Endothelial cell of umbilical vein (primary cell): ENCODE measurements around the gene DENND5B. TPM values are rescaled to one million over a fixed set of nuclear protein-coding genes. Genes with fewer than 3 reads are reported as not detected.

ENCODE experiments used
- BruUV-seq: library from RNA; stranded (reverse); fragments of 400-500 nt; replicated peaks from 2 replicates; lab custom pipeline; 2021; lab: Mats Ljungman, UMichigan
- CTCF ChIA-PET: fragments of 300-600, 350-600 bp; sonication (Branson Sonifier 250); formaldehyde crosslinking; loops from one replicate; lab custom pipeline; 2021; ENCODE audit warnings: antibody characterized with exemption, inconsistent platforms; lab: Charles Lee
- POLR2A ChIA-PET: fragments of 300-600, 350-600 bp; sonication (Branson Sonifier 250); formaldehyde crosslinking; loops from one replicate; lab custom pipeline; 2021; ENCODE audit warnings: antibody characterized with exemption, inconsistent platforms; lab: Charles Lee
- DNase-seq: peaks from one replicate; pipeline ENCODE4 v3.0.0-alpha.2; 2011; ENCODE audit warnings: low read depth, low spot score
- FAIRE-seq: peaks from 2 replicates; lab custom pipeline; 2011; peaks lifted over from hg19 to GRCh38; lab: Jason Lieb, UNC
- H2AFZ ChIP-seq: 2 replicates; pipeline ENCODE4 v1.6.0; 2012; ENCODE audit warnings: low read depth, low read length, control low read depth, inconsistent platforms
- H3K27ac ChIP-seq: 2 replicates; pipeline ENCODE4 v1.5.1; 2011; ENCODE audit warnings: low read depth, mild to moderate bottlenecking, control low read depth, low read length, moderate library complexity; ENCODE audit not compliant: insufficient read depth
- H3K27me3 ChIP-seq, 2 experiments: 2 replicates each; pipeline versions ENCODE4 v1.6.0 to v1.6.1; 2011; ENCODE audit warnings: low read length in 2 of 2, mixed read lengths in 1 of 2; ENCODE audit not compliant: control insufficient read depth in 2 of 2, insufficient read depth in 2 of 2
- H3K36me3 ChIP-seq, 2 experiments: 2 replicates in 1 of 2; 3 replicates in 1 of 2; pipeline ENCODE4 v1.5.1; 2011; ENCODE audit warnings: low read length in 2 of 2, mild to moderate bottlenecking in 1 of 2, moderate library complexity in 1 of 2; ENCODE audit not compliant: control insufficient read depth in 2 of 2, insufficient read depth in 2 of 2; ENCODE audit errors: extremely low read depth in 1 of 2
- H3K4me1 ChIP-seq: 3 replicates; pipeline ENCODE4 v1.5.1; 2011; ENCODE audit warnings: mild to moderate bottlenecking, low read length; ENCODE audit not compliant: control insufficient read depth, insufficient read depth; ENCODE audit errors: extremely low read depth
- H3K4me2 ChIP-seq: 2 replicates; pipeline ENCODE4 v1.6.1; 2011; ENCODE audit warnings: low read length, control low read depth, mixed read lengths; ENCODE audit not compliant: insufficient read depth
- H3K4me3 ChIP-seq, 3 experiments: fragments of 200-600 bp in 1 of 3; sonication (generic), shearing (Covaris generic) in 1 of 3; replicated peaks in 1 of 3; 2 replicates each; pipeline ENCODE4 v1.5.1; 2011 to 2016; ENCODE audit warnings: control low read depth in 3 of 3, low read length in 3 of 3, mild to moderate bottlenecking in 2 of 3, inconsistent platforms in 1 of 3, low read depth in 1 of 3, moderate library complexity in 1 of 3; ENCODE audit not compliant: insufficient read depth in 1 of 3
- H3K79me2 ChIP-seq: 2 replicates; pipeline ENCODE4 v1.6.0; 2012; ENCODE audit warnings: low read length, inconsistent platforms; ENCODE audit not compliant: control insufficient read depth, insufficient read depth
- H3K9ac ChIP-seq: replicated peaks from 2 replicates; pipeline ENCODE3; 2011; ENCODE audit warnings: low read length, control low read depth; ENCODE audit not compliant: insufficient read depth; ENCODE audit errors: extremely low read depth
- H3K9me1 ChIP-seq: replicated peaks from 3 replicates; pipeline ENCODE4 v1.6.0; 2011; ENCODE audit warnings: mild to moderate bottlenecking, low read length; ENCODE audit not compliant: control insufficient read depth, insufficient read depth; ENCODE audit errors: extremely low read depth
- H3K9me3 ChIP-seq: replicated peaks from 2 replicates; pipeline ENCODE4 v1.5.1; 2012; ENCODE audit warnings: low read length, inconsistent platforms; ENCODE audit not compliant: control insufficient read depth, insufficient read depth
- H4K20me1 ChIP-seq: replicated peaks from 2 replicates; pipeline ENCODE3; 2011; ENCODE audit warnings: mild to moderate bottlenecking, low read length; ENCODE audit not compliant: control insufficient read depth, insufficient read depth; ENCODE audit errors: extremely low read depth
- CTCF ChIP-seq, 2 donors: IDR thresholded peaks; 1 replicate in 1 of 2; 2 replicates in 1 of 2; pipeline ENCODE4 v1.5.1; 2011; ENCODE audit warnings: low read length in 2 of 2, mild to moderate bottlenecking in 2 of 2, moderate library complexity in 2 of 2, control low read depth in 1 of 2, inconsistent platforms in 1 of 2, low read depth in 1 of 2; ENCODE audit not compliant: insufficient read depth in 1 of 2; ENCODE audit errors: extremely low read depth in 1 of 2
- EZH2 ChIP-seq: IDR thresholded peaks from 2 replicates; pipeline ENCODE4 v1.6.1; 2012; ENCODE audit warnings: borderline replicate concordance, low read depth, mild to moderate bottlenecking, moderate library complexity, low read length, inconsistent platforms; ENCODE audit not compliant: severe bottlenecking
- FOS ChIP-seq: IDR thresholded peaks from 2 replicates; pipeline ENCODE4 v1.6.1; 2011; ENCODE audit warnings: mild to moderate bottlenecking, low read length, moderate library complexity, borderline replicate concordance; ENCODE audit not compliant: insufficient read depth
- GATA2 ChIP-seq: IDR thresholded peaks from 2 replicates; pipeline ENCODE4 v1.7.0; 2011; ENCODE audit warnings: low read depth, mild to moderate bottlenecking, moderate library complexity, mixed read lengths, low read length; ENCODE audit not compliant: insufficient read length, insufficient read depth
- JUN ChIP-seq: IDR thresholded peaks from 2 replicates; pipeline ENCODE4 v1.6.1; 2011; ENCODE audit warnings: borderline replicate concordance, low read depth; ENCODE audit not compliant: insufficient read length, insufficient read depth
- MAX ChIP-seq: IDR thresholded peaks from 2 replicates; pipeline ENCODE4 v1.6.1; 2011; ENCODE audit not compliant: insufficient read depth, insufficient read length
- MYC ChIP-seq: IDR thresholded peaks from one replicate; pipeline ENCODE4 v1.6.1; 2011; ENCODE audit warnings: mild to moderate bottlenecking, low read depth, low read length
- POLR2A ChIP-seq: IDR thresholded peaks from 2 replicates; pipeline ENCODE4 v1.6.1; 2012; ENCODE audit warnings: low read depth, mild to moderate bottlenecking, control low read depth, low read length
- POLR2AphosphoS5 ChIP-seq: IDR thresholded peaks from 2 replicates; pipeline ENCODE4 v1.6.1; 2012; ENCODE audit warnings: low read depth, mild to moderate bottlenecking, control low read depth, low read length, moderate library complexity; ENCODE audit not compliant: insufficient read depth
- dilution Hi-C: fragments of 300-500 bp; cut with MboI; formaldehyde crosslinking; loops from one replicate; pipeline ENCODE4 v1.15.0; 2019; ENCODE audit warnings: low sequenced_read_pairs; ENCODE audit not compliant: extremely low pct_ligation_motif_present
- intact Hi-C: fragments of 100-400 bp; cut with micrococcal nuclease; formaldehyde crosslinking; loops from one replicate; pipeline ENCODE4 v1.10.0; 2022
- polyA plus RNA-seq, 4 experiments: library from polyadenylated mRNA; depleted of rRNA in 3 of 4; stranded (reverse) in 3 of 4; unstranded in 1 of 4; fragments of >200 nt; gene quantifications; 2 replicates each; pipeline versions ENCODE4 v1.2.1 to v1.2.3, GENCODE V29; 2011 to 2012; ENCODE audit warnings: missing spikeins in 1 of 4
- total RNA-seq: library from RNA; stranded (reverse); gene quantifications from 2 replicates; pipeline ENCODE4 v1.2.3, GENCODE V29; 2021

The DENND5B gene
- total and polyA plus RNA-seq, 2 donors (not counting 3 experiments of a cell fraction or from before 2014, with no cell fraction given): 10.3 to 18.3 TPM

GRCh38 chr12:31634620-31635019 lies 43.7 kb upstream of the DENND5B start:
- intact Hi-C loops (no loop called here), dilution Hi-C loops (no loop called here)
- FAIRE-seq: no peak
- Histone ChIP-seq H3K4me1 (peaks cover 4% of the 10 kb centered on the region), H3K27me3 (no peaks in the 10 kb centered on the region), H3K79me2 (no peaks in the 10 kb centered on the region), H3K9me3 (no peaks in the 10 kb centered on the region), H3K9ac (no peak overlapping the region), H3K4me2 (no peak overlapping the region), H3K36me3 (no peaks in the 10 kb centered on the region), H2AFZ (no peak overlapping the region), H4K20me1 (no peaks in the 10 kb centered on the region), H3K27ac (no peak overlapping the region), H3K9me1 (no peaks in the 10 kb centered on the region), H3K4me3 (no peak overlapping the region)
- CTCF ChIA-PET: interaction anchor here (0.7 to 6.1 kb wide), 4 partner anchors 40 to 383 kb away, joined by 3 to 140 read pairs (median 6); no protein-coding TSS in a partner anchor
- DNase-seq: no peak
- TF ChIP-seq POLR2A (no peak), EZH2 (no peak), MAX (no peak), CTCF (IDR thresholded peaks at IDR 0.05; ENCODE audit: extremely low read depth in 1 of 2, insufficient read depth in 1 of 2, low read depth in 1 of 2, low read length in 2 of 2) (no peak), JUN (no peak), POLR2AphosphoS5 (no peak), MYC (no peak), FOS (no peak), GATA2 (no peak)
- POLR2A ChIA-PET: no interaction called here
- BruUV-seq: no TSS peak
